Keratinocyte (primary cell): ENCODE results near the gene FBXL17. TPM values are rescaled to one million over a fixed set of nuclear protein-coding genes. Genes with fewer than 3 reads are reported as not detected.

Experiments used
- DNase-seq: peaks from one replicate; pipeline ENCODE4 v3.0.0-alpha.2; 2011; ENCODE audit warnings: low read depth, missing footprints, low spot score
- FAIRE-seq: peaks from 2 replicates; lab custom pipeline; 2011; peaks lifted over from hg19 to GRCh38; lab: Jason Lieb, UNC
- H2AFZ ChIP-seq: 2 replicates; pipeline ENCODE4 v1.6.0; 2012; ENCODE audit warnings: low read length, control low read depth, inconsistent platforms; ENCODE audit not compliant: control insufficient read depth
- H3K27ac ChIP-seq: 2 replicates; pipeline ENCODE4 v1.5.1; 2011; ENCODE audit warnings: low read length; ENCODE audit not compliant: control insufficient read depth, insufficient read depth
- H3K27me3 ChIP-seq: 3 replicates; pipeline ENCODE4 v1.6.0; 2011; ENCODE audit warnings: low read length; ENCODE audit not compliant: control insufficient read depth, insufficient read depth; ENCODE audit errors: extremely low read depth
- H3K36me3 ChIP-seq, 2 experiments: 2 replicates in 1 of 2; 3 replicates in 1 of 2; pipeline ENCODE4 v1.5.1; 2011; ENCODE audit warnings: low read length in 2 of 2, mild to moderate bottlenecking in 1 of 2; ENCODE audit not compliant: control insufficient read depth in 2 of 2, insufficient read depth in 2 of 2; ENCODE audit errors: extremely low read depth in 1 of 2
- H3K4me1 ChIP-seq: 3 replicates; pipeline ENCODE4 v1.5.1; 2011; ENCODE audit warnings: low read length; ENCODE audit not compliant: control insufficient read depth, insufficient read depth; ENCODE audit errors: extremely low read depth
- H3K4me2 ChIP-seq: 3 replicates; pipeline ENCODE4 v1.6.0; 2011; ENCODE audit warnings: low read depth, low read length; ENCODE audit not compliant: control insufficient read depth, insufficient read depth; ENCODE audit errors: extremely low read depth
- H3K4me3 ChIP-seq, 3 experiments: fragments of 200-600 bp in 1 of 3; sonication (generic) in 1 of 3; 2 replicates in 2 of 3; 3 replicates in 1 of 3; pipeline ENCODE4 v1.5.1; 2011 to 2016; ENCODE audit warnings: low read length in 3 of 3, mild to moderate bottlenecking in 3 of 3, control low read depth in 2 of 3, inconsistent platforms in 1 of 3, low read depth in 1 of 3, mixed read lengths in 1 of 3, mixed run types in 1 of 3, moderate library complexity in 1 of 3; ENCODE audit not compliant: control insufficient read depth in 2 of 3, insufficient read depth in 2 of 3; ENCODE audit errors: extremely low read depth in 1 of 3
- H3K79me2 ChIP-seq: 2 replicates; pipeline ENCODE4 v1.6.0; 2012; ENCODE audit warnings: low read length; ENCODE audit not compliant: control insufficient read depth, insufficient read depth
- H3K9ac ChIP-seq: 3 replicates; pipeline ENCODE4 v1.6.0; 2011; ENCODE audit warnings: low read length; ENCODE audit not compliant: control insufficient read depth, insufficient read depth; ENCODE audit errors: extremely low read depth
- H3K9me1 ChIP-seq: 3 replicates; pipeline ENCODE4 v1.6.0; 2011; ENCODE audit warnings: low read length; ENCODE audit not compliant: control insufficient read depth, insufficient read depth; ENCODE audit errors: extremely low read depth
- H3K9me3 ChIP-seq: 2 replicates; pipeline ENCODE4 v1.5.1; 2012; ENCODE audit warnings: low read depth, low read length; ENCODE audit not compliant: control insufficient read depth
- H4K20me1 ChIP-seq: 3 replicates; pipeline ENCODE4 v1.6.0; 2011; ENCODE audit warnings: low read length; ENCODE audit not compliant: control insufficient read depth, insufficient read depth; ENCODE audit errors: extremely low read depth
- EZH2 ChIP-seq: IDR thresholded peaks from one replicate; pipeline ENCODE4 v1.6.1; 2012; ENCODE audit warnings: inconsistent platforms, mild to moderate bottlenecking, low read length, moderate library complexity
- dilution Hi-C: fragments of 300-500 bp; cut with MboI; formaldehyde crosslinking; loops from one replicate; pipeline ENCODE4 v1.7.0; 2020; ENCODE audit warnings: low sequenced_read_pairs; ENCODE audit not compliant: extremely low pct_ligation_motif_present
- polyA plus RNA-seq, 5 experiments: library from polyadenylated mRNA; depleted of rRNA in 3 of 5; stranded (reverse) in 3 of 5; stranded (forward) in 1 of 5; unstranded in 1 of 5; fragments of >200 nt; gene quantifications; 1 replicate in 1 of 5; 2 replicates in 3 of 5; 3 replicates in 1 of 5; pipeline versions ENCODE4 v1.2.1 to v1.2.3, GENCODE V29; 2011 to 2012; ENCODE audit warnings: missing spikeins in 2 of 5, low read depth in 1 of 5, low replicate concordance in 1 of 5
- TF ChIP-seq, protein P1 (sequence below), 3 experiments: IDR thresholded peaks in 1 of 3; conservative IDR thresholded peaks in 1 of 3; optimal IDR thresholded peaks in 1 of 3; 2 replicates in 2 of 3; 3 replicates in 1 of 3; pipeline versions ENCODE3 to v1.5.1; 2011; ENCODE audit warnings: low read length in 3 of 3, mild to moderate bottlenecking in 3 of 3, moderate library complexity in 2 of 3, control low read depth in 1 of 3, inconsistent platforms in 1 of 3; ENCODE audit not compliant: insufficient read depth in 2 of 3; ENCODE audit errors: extremely low read depth in 1 of 3

Gene FBXL17
- polyA plus RNA-seq, 1 donor (not counting 4 experiments of a cell fraction or from before 2014, with no cell fraction given): 5.7 TPM

DNA sequence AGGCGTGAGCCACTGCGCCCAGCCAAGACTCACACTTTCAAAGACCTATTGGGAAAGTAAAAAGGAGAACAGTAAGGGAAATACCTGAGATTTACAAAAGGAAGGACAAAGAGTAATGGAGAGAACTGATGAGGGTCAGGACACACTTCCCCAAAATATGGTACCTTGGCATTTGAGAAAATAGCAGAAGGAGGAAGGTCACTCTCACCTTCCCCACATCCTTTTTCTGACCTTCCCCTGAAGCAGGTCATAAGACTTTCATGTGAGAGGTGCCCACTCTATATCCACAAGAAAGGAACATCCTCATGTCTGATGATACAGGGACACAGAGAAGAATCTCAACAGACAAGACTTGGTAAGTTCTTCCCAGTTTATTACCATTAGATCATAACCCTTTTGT, 272.8 kb downstream of the FBXL17 start:
- H2AFZ ChIP-seq: no peak overlapping the region
- H3K36me3 ChIP-seq: no peaks in the 10 kb centered on the region
- dilution Hi-C loops: no loop called here
- TF ChIP-seq, protein P1, sequence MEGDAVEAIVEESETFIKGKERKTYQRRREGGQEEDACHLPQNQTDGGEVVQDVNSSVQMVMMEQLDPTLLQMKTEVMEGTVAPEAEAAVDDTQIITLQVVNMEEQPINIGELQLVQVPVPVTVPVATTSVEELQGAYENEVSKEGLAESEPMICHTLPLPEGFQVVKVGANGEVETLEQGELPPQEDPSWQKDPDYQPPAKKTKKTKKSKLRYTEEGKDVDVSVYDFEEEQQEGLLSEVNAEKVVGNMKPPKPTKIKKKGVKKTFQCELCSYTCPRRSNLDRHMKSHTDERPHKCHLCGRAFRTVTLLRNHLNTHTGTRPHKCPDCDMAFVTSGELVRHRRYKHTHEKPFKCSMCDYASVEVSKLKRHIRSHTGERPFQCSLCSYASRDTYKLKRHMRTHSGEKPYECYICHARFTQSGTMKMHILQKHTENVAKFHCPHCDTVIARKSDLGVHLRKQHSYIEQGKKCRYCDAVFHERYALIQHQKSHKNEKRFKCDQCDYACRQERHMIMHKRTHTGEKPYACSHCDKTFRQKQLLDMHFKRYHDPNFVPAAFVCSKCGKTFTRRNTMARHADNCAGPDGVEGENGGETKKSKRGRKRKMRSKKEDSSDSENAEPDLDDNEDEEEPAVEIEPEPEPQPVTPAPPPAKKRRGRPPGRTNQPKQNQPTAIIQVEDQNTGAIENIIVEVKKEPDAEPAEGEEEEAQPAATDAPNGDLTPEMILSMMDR (optimal IDR thresholded peaks at IDR 0.05 in 1 of 3, IDR thresholded peaks at IDR 0.05 in 1 of 3, conservative IDR thresholded peaks at IDR 0.05 in 1 of 3; ENCODE audit: extremely low read depth in 1 of 3, insufficient read depth in 2 of 3, low read length in 3 of 3): no peak
- no peak for TF ChIP-seq EZH2
- no peaks in the 10 kb centered on the region for H3K79me2 ChIP-seq
- DNase-seq: no peak
- no peaks in the 10 kb centered on the region for H4K20me1 ChIP-seq
- no peaks in the 10 kb centered on the region for H3K27me3 ChIP-seq
- no peaks in the 10 kb centered on the region for H3K9me3 ChIP-seq
- no peak overlapping the region for H3K4me3 ChIP-seq
- FAIRE-seq: no peak
- H3K27ac ChIP-seq: no peak overlapping the region
- H3K9me1 ChIP-seq: no peaks in the 10 kb centered on the region
- H3K4me1 ChIP-seq: no peaks in the 10 kb centered on the region
- H3K4me2 ChIP-seq: no peak overlapping the region
- H3K9ac ChIP-seq: no peak overlapping the region

DNA sequence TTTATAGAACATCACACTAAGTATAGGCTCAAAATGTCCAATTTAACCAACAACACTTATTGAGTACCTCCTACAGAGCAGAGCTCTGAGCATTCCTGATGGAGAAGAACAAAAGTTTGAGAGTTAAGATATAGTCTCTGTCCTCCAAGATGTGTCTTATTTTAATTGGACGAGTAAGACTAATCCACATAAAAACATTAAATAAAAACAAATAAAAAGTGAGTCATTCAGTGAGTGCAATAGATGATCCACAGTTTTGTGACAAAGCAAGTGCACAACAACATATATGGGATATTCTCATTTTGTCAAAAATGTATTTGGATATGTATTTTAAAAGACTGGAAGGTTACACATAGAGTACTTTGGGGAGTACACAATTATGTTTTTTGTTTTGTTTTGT, 277.4 kb downstream of the FBXL17 start:
- Histone ChIP-seq H3K27ac (no peak overlapping the region), H3K36me3 (no peaks in the 10 kb centered on the region), H3K4me1 (no peaks in the 10 kb centered on the region), H2AFZ (no peak overlapping the region), H3K27me3 (no peaks in the 10 kb centered on the region), H3K9ac (no peak overlapping the region), H3K9me3 (no peaks in the 10 kb centered on the region), H3K79me2 (no peaks in the 10 kb centered on the region), H3K4me3 (no peak overlapping the region), H3K4me2 (no peak overlapping the region), H4K20me1 (no peaks in the 10 kb centered on the region), H3K9me1 (no peaks in the 10 kb centered on the region)
- dilution Hi-C loops: no loop called here
- TF ChIP-seq, protein P1 (optimal IDR thresholded peaks at IDR 0.05 in 1 of 3, IDR thresholded peaks at IDR 0.05 in 1 of 3, conservative IDR thresholded peaks at IDR 0.05 in 1 of 3; ENCODE audit: extremely low read depth in 1 of 3, insufficient read depth in 2 of 3, low read length in 3 of 3): no peak
- no peak for TF ChIP-seq EZH2
- no peak for FAIRE-seq
- no peak for DNase-seq
